MCF 10A (cell line): ENCODE data around the gene CFAP97D2. TPM values are rescaled to one million over a fixed set of nuclear protein-coding genes. Genes with fewer than 3 reads are reported as not detected.

ENCODE experiments used
- BruUV-seq: library from RNA; stranded (reverse); fragments of 400-500 nt; replicated peaks from 2 replicates; lab custom pipeline; 2021; lab: Mats Ljungman, UMichigan
- CTCF ChIA-PET: fragments of 300-600 bp; sonication (Branson Sonifier 250); formaldehyde crosslinking; extraction: SDS; loops from one replicate; lab custom pipeline; 2021; ENCODE audit warnings: antibody characterized with exemption, inconsistent platforms; lab: Yijun Ruan, JAX
- POLR2A ChIA-PET: fragments of 300-600, 350-650 bp; sonication (Branson Sonifier 250); formaldehyde crosslinking; extraction: SDS; loops from one replicate; lab custom pipeline; 2020; ENCODE audit warnings: antibody characterized with exemption, inconsistent platforms; lab: Yijun Ruan, JAX
- DNase-seq: peaks from one replicate; pipeline ENCODE4 v3.0.0-alpha.2; 2018; ENCODE audit not compliant: unreplicated experiment
- H3K27ac Mint-ChIP-seq: one replicate; pipeline ENCODE4 v1.8.0; 2022; ENCODE audit warnings: mild to moderate bottlenecking, low read depth, mixed read lengths; ENCODE audit not compliant: unreplicated experiment
- H3K27me3 Mint-ChIP-seq: one replicate; pipeline ENCODE4 v1.8.0; 2022; ENCODE audit warnings: mixed read lengths; ENCODE audit not compliant: insufficient read depth, unreplicated experiment
- H3K36me3 Mint-ChIP-seq: one replicate; pipeline ENCODE4 v1.8.0; 2022; ENCODE audit warnings: mild to moderate bottlenecking, moderate library complexity, mixed read lengths; ENCODE audit not compliant: insufficient read depth, unreplicated experiment
- H3K4me1 Mint-ChIP-seq: one replicate; pipeline ENCODE4 v1.8.0; 2022; ENCODE audit warnings: mixed read lengths; ENCODE audit not compliant: insufficient read depth, unreplicated experiment
- H3K4me3 Mint-ChIP-seq: one replicate; pipeline ENCODE4 v1.8.0; 2022; ENCODE audit warnings: mild to moderate bottlenecking, moderate library complexity, mixed read lengths; ENCODE audit not compliant: unreplicated experiment
- H3K9me3 Mint-ChIP-seq: one replicate; pipeline ENCODE4 v1.8.0; 2022; ENCODE audit warnings: mixed read lengths; ENCODE audit not compliant: unreplicated experiment
- CTCF ChIP-seq: fragments of 200-600 bp; IDR thresholded peaks from one replicate; pipeline ENCODE4 v1.8.0; 2022; ENCODE audit warnings: antibody characterized with exemption, mild to moderate bottlenecking; ENCODE audit not compliant: unreplicated experiment
- intact Hi-C: fragments of 100-400 bp; cut with micrococcal nuclease; formaldehyde crosslinking; loops from 2 replicates; pipeline ENCODE4 v1.14.1; 2022
- total RNA-seq: library from RNA; stranded (reverse); gene quantifications from 2 replicates; pipeline ENCODE4 v1.2.3, GENCODE V29; 2022

The CFAP97D2 gene
- total RNA-seq, 1 experiment from 2014 or later: not detected

GRCh38 chr13:114256547-114256946 lies 77.5 kb downstream of the CFAP97D2 start:
- intact Hi-C loops: no loop called here
- ChIA-PET CTCF (no interaction called here), POLR2A (interaction anchor here (1.0 to 1.5 kb wide), 2 partner anchors 13 to 20 kb away, joined by 3 to 4 read pairs; no protein-coding TSS in a partner anchor)
- Mint-ChIP-seq H3K4me1 (no peaks in the 10 kb centered on the region), H3K27me3 (no peaks in the 10 kb centered on the region), H3K27ac (no peak overlapping the region), H3K4me3 (no peak overlapping the region), H3K36me3 (peaks cover 87% of the 10 kb centered on the region), H3K9me3 (no peaks in the 10 kb centered on the region)
- no TSS peak for BruUV-seq
- TF ChIP-seq CTCF: no peak
- no peak for DNase-seq

GRCh38 chr13:114257014-114257413 lies 78.0 kb downstream of the CFAP97D2 start:
- Mint-ChIP-seq H3K4me3 (no peak overlapping the region), H3K36me3 (peaks cover 87% of the 10 kb centered on the region), H3K4me1 (no peaks in the 10 kb centered on the region), H3K27ac (no peak overlapping the region), H3K9me3 (no peaks in the 10 kb centered on the region), H3K27me3 (no peaks in the 10 kb centered on the region)
- intact Hi-C loops: no loop called here
- BruUV-seq: no TSS peak
- no peak for DNase-seq
- CTCF ChIA-PET: no interaction called here
- POLR2A ChIA-PET: interaction anchor here (1.0 to 1.5 kb wide), 2 partner anchors 12 to 21 kb away, joined by 3 to 4 read pairs; no protein-coding TSS in a partner anchor
- no peak for TF ChIP-seq CTCF

- no peak for DNase-seq
- BruUV-seq: no TSS peak
- CTCF ChIA-PET: no interaction called here
- Mint-ChIP-seq H3K27ac (no peak overlapping the region), H3K36me3 (peaks cover 90% of the 10 kb centered on the region), H3K4me1 (no peaks in the 10 kb centered on the region), H3K9me3 (no peaks in the 10 kb centered on the region), H3K4me3 (no peak overlapping the region), H3K27me3 (no peaks in the 10 kb centered on the region)
- POLR2A ChIA-PET: interaction anchor here (0.9 to 1.1 kb wide), 2 partner anchors 15 to 49 kb away, joined by 3 to 4 read pairs; no protein-coding TSS in a partner anchor
- TF ChIP-seq CTCF: no peak
- intact Hi-C loops: no loop called here
Observed at GRCh38 chr13:114258589-114258988, 79.5 kb downstream of the CFAP97D2 start.

- POLR2A ChIA-PET: no interaction called here
- H3K27me3 Mint-ChIP-seq: no peaks in the 10 kb centered on the region
- peaks cover 90% of the 10 kb centered on the region for H3K36me3 Mint-ChIP-seq
- intact Hi-C loops: no loop called here
- no TSS peak for BruUV-seq
- H3K27ac Mint-ChIP-seq: no peak overlapping the region
- no peak for DNase-seq
- H3K9me3 Mint-ChIP-seq: no peaks in the 10 kb centered on the region
- no peak overlapping the region for H3K4me3 Mint-ChIP-seq
- no peak for TF ChIP-seq CTCF
- H3K4me1 Mint-ChIP-seq: no peaks in the 10 kb centered on the region
- CTCF ChIA-PET: interaction anchor here (0.5 kb wide), 1 partner anchor 281 kb away, joined by 3 read pairs; no protein-coding TSS in a partner anchor
Observed at GRCh38 chr13:114259374-114259773, 80.3 kb downstream of the CFAP97D2 start.
